B cell (primary cell): ENCODE measurements around the gene UGT1A9. TPM values are rescaled to one million over a fixed set of nuclear protein-coding genes. Genes with fewer than 3 reads are reported as not detected.
"Not testable (repeated sequence)": the region's sequence is repeated elsewhere in the genome, so short reads cannot be mapped to it uniquely, and the experiment has no call there.

Source experiments
- ATAC-seq: fragments of 200-7000 bp; cut with Tn5 transposase; one replicate; pipeline ENCODE4 v1.10.0; 2021; ENCODE audit warnings: low read depth, mild to moderate bottlenecking, moderate number of reproducible peaks, moderate library complexity
- CTCF ChIA-PET: fragments of 350-600 bp; sonication (Branson Sonifier 250); formaldehyde crosslinking; loops from one replicate; lab custom pipeline; 2021; ENCODE audit warnings: antibody characterized with exemption, inconsistent platforms; lab: Charles Lee
- POLR2A ChIA-PET: fragments of 350-600 bp; sonication (Branson Sonifier 250); formaldehyde crosslinking; loops from one replicate; lab custom pipeline; 2021; ENCODE audit warnings: antibody characterized with exemption; lab: Charles Lee
- DNase-seq: peaks from one replicate; pipeline ENCODE4 v3.0.0; 2013
- H2AFZ ChIP-seq: 2 replicates; pipeline ENCODE4 v1.6.1; 2012; ENCODE audit warnings: mild to moderate bottlenecking, low read depth, low read length; ENCODE audit not compliant: insufficient read depth, poor library complexity, severe bottlenecking
- H3K27ac ChIP-seq, 2 donors: 1 replicate in 1 of 2; 2 replicates in 1 of 2; pipeline ENCODE4 v1.5.1; 2012 to 2013; ENCODE audit warnings: low read length in 2 of 2, mild to moderate bottlenecking in 2 of 2, moderate library complexity in 1 of 2
- H3K27me3 ChIP-seq, 4 experiments: fragments of 200-600 bp in 1 of 4; sonication (generic) in 1 of 4; replicated peaks in 1 of 4; 1 replicate in 2 of 4; 2 replicates in 2 of 4; pipeline versions ENCODE4 v1.6.1 to v1.7.0; 2013 to 2016; ENCODE audit warnings: low read length in 3 of 4, mild to moderate bottlenecking in 2 of 4, mixed read lengths in 1 of 4, moderate library complexity in 1 of 4; ENCODE audit not compliant: insufficient read depth in 4 of 4, control insufficient read depth in 3 of 4; ENCODE audit errors: control extremely low read depth in 1 of 4
- H3K36me3 ChIP-seq, 2 experiments: replicated peaks in 1 of 2; 1 replicate in 1 of 2; 2 replicates in 1 of 2; pipeline versions ENCODE4 v1.6.1 to v1.7.1; 2013; ENCODE audit warnings: low read length in 1 of 2; ENCODE audit not compliant: insufficient read depth in 2 of 2, control insufficient read depth in 1 of 2; ENCODE audit errors: control extremely low read depth in 1 of 2, extremely low read depth in 1 of 2
- H3K4me1 ChIP-seq, 2 donors: fragments of 200-600 bp in 1 of 2; sonication (generic) in 1 of 2; 1 replicate in 1 of 2; 2 replicates in 1 of 2; pipeline versions ENCODE4 v1.5.1 to v1.6.1; 2013 to 2017; ENCODE audit warnings: low read length in 2 of 2; ENCODE audit not compliant: control insufficient read depth in 2 of 2, insufficient read depth in 2 of 2
- H3K4me2 ChIP-seq: replicated peaks from 2 replicates; pipeline ENCODE3; 2012; ENCODE audit warnings: mild to moderate bottlenecking, low read depth, low read length; ENCODE audit not compliant: poor library complexity, severe bottlenecking
- H3K4me3 ChIP-seq, 5 experiments: fragments of 200-600 bp in 1 of 5; sonication (generic) in 1 of 5; 1 replicate in 3 of 5; 2 replicates in 2 of 5; pipeline versions ENCODE4 v1.5.1 to v1.7.0; 2011 to 2016; ENCODE audit warnings: low read length in 4 of 5, mild to moderate bottlenecking in 4 of 5, low read depth in 2 of 5, control low read depth in 1 of 5, moderate library complexity in 1 of 5; ENCODE audit not compliant: insufficient read depth in 1 of 5; ENCODE audit errors: control extremely low read depth in 1 of 5, extremely low read depth in 1 of 5
- H3K79me2 ChIP-seq: fragments of 200-600 bp; sonication (generic); one replicate; pipeline ENCODE4 v1.6.0; 2016; ENCODE audit warnings: low read length; ENCODE audit not compliant: control insufficient read depth, insufficient read depth
- H3K9ac ChIP-seq: fragments of 200-600 bp; sonication (generic); 2 replicates; pipeline ENCODE4 v1.6.1; 2017; ENCODE audit warnings: mild to moderate bottlenecking, low read length, moderate library complexity
- H3K9me3 ChIP-seq, 3 donors: one replicate each; pipeline versions ENCODE4 v1.6.1 to v1.7.1; 2013; ENCODE audit warnings: low read length in 2 of 3; ENCODE audit not compliant: control insufficient read depth in 2 of 3, insufficient read depth in 1 of 3; ENCODE audit errors: control extremely low read depth in 1 of 3
- H4K20me1 ChIP-seq: 2 replicates; pipeline ENCODE4 v1.6.0; 2012; ENCODE audit warnings: mild to moderate bottlenecking, low read length; ENCODE audit not compliant: insufficient read depth, control insufficient read depth, poor library complexity, severe bottlenecking
- H3K27ac Mint-ChIP-seq: one replicate; pipeline ENCODE4 v1.8.0; 2021; ENCODE audit warnings: mixed read lengths
- H3K27me3 Mint-ChIP-seq: one replicate; pipeline ENCODE4 v1.8.0; 2021; ENCODE audit warnings: mixed read lengths
- H3K4me1 Mint-ChIP-seq: one replicate; pipeline ENCODE4 v1.8.0; 2021; ENCODE audit warnings: mixed read lengths
- H3K4me3 Mint-ChIP-seq: one replicate; pipeline ENCODE4 v1.8.0; 2021; ENCODE audit warnings: mixed read lengths
- H3K9me3 Mint-ChIP-seq: one replicate; pipeline ENCODE4 v1.8.0; 2022; ENCODE audit warnings: mixed read lengths; ENCODE audit not compliant: insufficient read depth
- CTCF ChIP-seq: fragments of 200-600 bp; IDR thresholded peaks from one replicate; pipeline ENCODE4 v1.8.0; 2022; ENCODE audit warnings: antibody characterized with exemption, mild to moderate bottlenecking
- EZH2 ChIP-seq: IDR thresholded peaks from 2 replicates; pipeline ENCODE4 v1.6.1; 2012; ENCODE audit warnings: borderline replicate concordance, low read depth, mild to moderate bottlenecking, moderate library complexity, low read length; ENCODE audit not compliant: insufficient read depth, poor library complexity, severe bottlenecking
- WGBS: methylation state at CpG from one replicate; pipeline ENCODE4 v1.1.5; 2013; ENCODE audit warnings: missing lambda C conversion rate; ENCODE audit not compliant: insufficient coverage; 5-methylcytosine and 5-hydroxymethylcytosine counted together
- intact Hi-C: fragments of 100-400 bp; cut with micrococcal nuclease; formaldehyde crosslinking; loops from one replicate; pipeline ENCODE4 v1.10.0; 2022
- polyA plus RNA-seq: library from polyadenylated mRNA; depleted of rRNA; stranded (reverse); fragments of >200 nt; gene quantifications from 2 replicates; pipeline ENCODE4 v1.2.3, GENCODE V29; 2012
- total RNA-seq, 2 donors: library from RNA; stranded (reverse); fragments of 120-200 nt in 1 of 2; gene quantifications; 1 replicate in 1 of 2; 2 replicates in 1 of 2; pipeline versions ENCODE4 v1.2.3 to v1.2.4, GENCODE V29; 2013 to 2022

The UGT1A9 gene
- total and polyA plus RNA-seq, 2 donors (not counting 1 experiment from before 2014, with no cell fraction given): not detected

GRCh38 chr2:233699424-233700027, 27.8 kb downstream of the UGT1A9 start:
- Histone ChIP-seq H4K20me1 (no peaks in the 10 kb centered on the region), H2AFZ (no peak overlapping the region), H3K9me3 (peaks cover 0 to 5% (median 0%) of the 10 kb centered on the region in 3 donors), H3K4me3 (no peak overlapping the region), H3K27me3 (no peaks in the 10 kb centered on the region), H3K4me2 (no peak overlapping the region), H3K9ac (no peak overlapping the region), H3K79me2 (no peaks in the 10 kb centered on the region), H3K4me1 (no peaks in the 10 kb centered on the region), H3K36me3 (no peaks in the 10 kb centered on the region), H3K27ac (no peak overlapping the region)
- H3K4me3 Mint-ChIP-seq: no peak overlapping the region
- ChIA-PET CTCF (interaction anchor here (1.4 kb wide), 1 partner anchor 9 kb away, joined by 3 read pairs; no protein-coding TSS in a partner anchor), POLR2A (no interaction called here)
- no peak for ATAC-seq
- no peaks in the 10 kb centered on the region for H3K4me1 Mint-ChIP-seq
- TF ChIP-seq CTCF (no peak), EZH2 (no peak)
- peaks cover 11% of the 10 kb centered on the region for H3K27me3 Mint-ChIP-seq
- H3K9me3 Mint-ChIP-seq: no peaks in the 10 kb centered on the region
- WGBS: no CpG with 5 or more reads among the region's 8 CpGs
- intact Hi-C loops: no loop called here
- no peak for DNase-seq
- no peak overlapping the region for H3K27ac Mint-ChIP-seq

GRCh38 chr2:233700028-233700635, 28.4 kb downstream of the UGT1A9 start:
- H3K27me3 Mint-ChIP-seq: peaks cover 12% of the 10 kb centered on the region
- H3K4me3 Mint-ChIP-seq: no peak overlapping the region
- no peaks in the 10 kb centered on the region for H3K9me3 Mint-ChIP-seq
- no peaks in the 10 kb centered on the region for H3K79me2 ChIP-seq
- TF ChIP-seq EZH2: no peak
- TF ChIP-seq CTCF: no peak
- no peak overlapping the region for H2AFZ ChIP-seq
- H3K9me3 ChIP-seq: peaks cover 0 to 8% (median 0%) of the 10 kb centered on the region in 3 donors
- POLR2A ChIA-PET: no interaction called here
- no peak overlapping the region for H3K4me2 ChIP-seq
- no peaks in the 10 kb centered on the region for H3K36me3 ChIP-seq
- H3K27me3 ChIP-seq: no peaks in the 10 kb centered on the region
- no peak overlapping the region for H3K4me3 ChIP-seq
- H3K27ac ChIP-seq: no peak overlapping the region
- no peak for DNase-seq
- intact Hi-C loops: no loop called here
- WGBS: no CpG with 5 or more reads among the region's 1 CpG
- no peaks in the 10 kb centered on the region for H3K4me1 Mint-ChIP-seq
- H3K27ac Mint-ChIP-seq: no peak overlapping the region
- no peak overlapping the region for H3K9ac ChIP-seq
- ATAC-seq: no peak
- CTCF ChIA-PET: interaction anchor here (1.4 kb wide), 1 partner anchor 9 kb away, joined by 3 read pairs; no protein-coding TSS in a partner anchor
- no peaks in the 10 kb centered on the region for H3K4me1 ChIP-seq
- no peaks in the 10 kb centered on the region for H4K20me1 ChIP-seq

- H3K4me1 Mint-ChIP-seq, H3K9me3 Mint-ChIP-seq, H3K27ac Mint-ChIP-seq, ATAC-seq, H3K4me2 ChIP-seq, H3K27ac ChIP-seq, H3K4me3 ChIP-seq, DNase-seq, H3K27me3 ChIP-seq, H2AFZ ChIP-seq, POLR2A ChIA-PET, H3K36me3 ChIP-seq, H3K9ac ChIP-seq, H3K79me2 ChIP-seq, intact Hi-C loops, H3K4me1 ChIP-seq, H3K9me3 ChIP-seq, H3K4me3 Mint-ChIP-seq, H4K20me1 ChIP-seq: not testable (repeated sequence)
- peaks cover 17% of the 10 kb centered on the region for H3K27me3 Mint-ChIP-seq
- CTCF ChIA-PET: interaction anchor here (1.4 to 2.0 kb wide), 2 partner anchors 8 to 10 kb away, joined by 3 to 4 read pairs; no protein-coding TSS in a partner anchor
- WGBS: no CpG with 5 or more reads among the region's 5 CpGs
Observed at GRCh38 chr2:233700842-233701241, 29.1 kb downstream of the UGT1A9 start.
